OCI-LY7 (cell line): ENCODE data around the gene GAS7.

Experiments
- EZH2phosphoT487 ChIP-seq: fragments of 200-600 bp; sonication (generic); IDR thresholded peaks from 2 replicates; pipeline ENCODE4 v1.6.1; 2018; ENCODE audit warnings: low read depth, borderline replicate concordance, mild to moderate bottlenecking, mixed run types, antibody characterized with exemption, low read length, moderate library complexity, mixed read lengths
- TF ChIP-seq, protein P1 (sequence below): fragments of 200-600 bp; sonication (generic); conservative IDR thresholded peaks from 2 replicates; pipeline ENCODE4 v1.5.1; 2014; ENCODE audit warnings: mild to moderate bottlenecking, antibody characterized with exemption, low read length, moderate library complexity, mixed read lengths

DNA sequence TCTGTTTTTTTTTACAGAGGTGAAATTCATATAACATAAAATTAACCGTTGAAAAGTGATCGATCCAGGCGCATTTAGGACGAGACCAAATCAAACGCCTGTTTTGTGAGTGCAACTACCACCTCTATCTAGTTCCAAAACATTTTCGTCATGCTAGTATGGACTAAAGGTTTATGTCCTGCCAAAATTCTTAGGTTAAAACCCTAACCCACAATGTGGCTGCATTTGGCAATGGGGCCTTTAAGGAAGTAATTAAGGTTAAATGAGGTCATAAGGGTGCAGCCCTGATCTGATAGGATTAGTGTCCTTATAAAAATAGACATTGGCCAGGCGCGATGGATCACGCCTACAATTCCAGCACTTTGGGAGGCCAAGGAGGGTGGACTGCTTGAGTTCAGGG, 260.5 kb downstream of the GAS7 start:
- TF ChIP-seq, protein P1, sequence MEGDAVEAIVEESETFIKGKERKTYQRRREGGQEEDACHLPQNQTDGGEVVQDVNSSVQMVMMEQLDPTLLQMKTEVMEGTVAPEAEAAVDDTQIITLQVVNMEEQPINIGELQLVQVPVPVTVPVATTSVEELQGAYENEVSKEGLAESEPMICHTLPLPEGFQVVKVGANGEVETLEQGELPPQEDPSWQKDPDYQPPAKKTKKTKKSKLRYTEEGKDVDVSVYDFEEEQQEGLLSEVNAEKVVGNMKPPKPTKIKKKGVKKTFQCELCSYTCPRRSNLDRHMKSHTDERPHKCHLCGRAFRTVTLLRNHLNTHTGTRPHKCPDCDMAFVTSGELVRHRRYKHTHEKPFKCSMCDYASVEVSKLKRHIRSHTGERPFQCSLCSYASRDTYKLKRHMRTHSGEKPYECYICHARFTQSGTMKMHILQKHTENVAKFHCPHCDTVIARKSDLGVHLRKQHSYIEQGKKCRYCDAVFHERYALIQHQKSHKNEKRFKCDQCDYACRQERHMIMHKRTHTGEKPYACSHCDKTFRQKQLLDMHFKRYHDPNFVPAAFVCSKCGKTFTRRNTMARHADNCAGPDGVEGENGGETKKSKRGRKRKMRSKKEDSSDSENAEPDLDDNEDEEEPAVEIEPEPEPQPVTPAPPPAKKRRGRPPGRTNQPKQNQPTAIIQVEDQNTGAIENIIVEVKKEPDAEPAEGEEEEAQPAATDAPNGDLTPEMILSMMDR: no peak
- TF ChIP-seq EZH2phosphoT487: no peak
